HG03066 (cell line): ENCODE measurements around the gene PTTG1IP2.
A peak's percentile ranks its signal among the peaks of the same experiment; 100 is the strongest.

ENCODE experiments used
- ATAC-seq: cut with Tn5 transposase; IDR thresholded peaks from one replicate; pipeline ENCODE4 v1.9.1; 2021; ENCODE audit warnings: low read depth; ENCODE audit not compliant: unreplicated experiment

PTTG1IP2 gene

GRCh38 chr7:90474284-90475210 lies 5.1 kb downstream of the PTTG1IP2 start:
- ATAC-seq, result no peak

- no peak for ATAC-seq
Measured at GRCh38 chr7:90483251-90483650, 13.8 kb downstream of the PTTG1IP2 start.

- no peak for ATAC-seq
Measured at GRCh38 chr7:90484706-90485105, 15.3 kb downstream of the PTTG1IP2 start.

GRCh38 chr7:90485734-90486316 lies 16.4 kb downstream of the PTTG1IP2 start:
- ATAC-seq, result no peak

GRCh38 chr7:90487808-90488207 lies 18.4 kb downstream of the PTTG1IP2 start:
- no peak for ATAC-seq

- ATAC-seq, result no peak
Measured at GRCh38 chr7:90488220-90488619, 18.8 kb downstream of the PTTG1IP2 start.

GRCh38 chr7:90492250-90492649 lies 22.8 kb downstream of the PTTG1IP2 start:
- no peak for ATAC-seq

GRCh38 chr7:90495241-90495640 lies 25.8 kb downstream of the PTTG1IP2 start:
- no peak for ATAC-seq

- ATAC-seq, result no peak
Measured at GRCh38 chr7:90502539-90502938, 33.1 kb downstream of the PTTG1IP2 start.

GRCh38 chr7:90503367-90503766 lies 33.9 kb downstream of the PTTG1IP2 start:
- ATAC-seq, result no peak

- ATAC-seq, result no peak
Measured at GRCh38 chr7:90507692-90508091, 38.3 kb downstream of the PTTG1IP2 start.

- no peak for ATAC-seq
Measured at GRCh38 chr7:90511776-90512175, 42.3 kb downstream of the PTTG1IP2 start.

- no peak for ATAC-seq
Measured at GRCh38 chr7:90512821-90513254, 43.4 kb downstream of the PTTG1IP2 start.

- ATAC-seq, result no peak
Measured at GRCh38 chr7:90516257-90516656, 46.8 kb downstream of the PTTG1IP2 start.

GRCh38 chr7:90518630-90519029 lies 49.2 kb downstream of the PTTG1IP2 start:
- ATAC-seq, result no peak

- no peak for ATAC-seq
Measured at GRCh38 chr7:90520484-90520883, 51.0 kb downstream of the PTTG1IP2 start.

- ATAC-seq, result no peak
Measured at GRCh38 chr7:90530263-90530662, 60.8 kb downstream of the PTTG1IP2 start.

GRCh38 chr7:90532231-90532929 lies 62.9 kb downstream of the PTTG1IP2 start:
- ATAC-seq, result peak; percentile 50

- peak; percentile 51 for ATAC-seq
Measured at GRCh38 chr7:90536449-90536848, 67.0 kb downstream of the PTTG1IP2 start.

GRCh38 chr7:90538405-90538804 lies 69.0 kb downstream of the PTTG1IP2 start:
- ATAC-seq, result no peak

- no peak for ATAC-seq
Measured at GRCh38 chr7:90540406-90540805, 71.0 kb downstream of the PTTG1IP2 start.
